Ovary (tissue), 9 donors: ENCODE measurements around the gene LHFPL6. TPM values are rescaled to one million over a fixed set of nuclear protein-coding genes. Genes with fewer than 3 reads are reported as not detected.

Experiments used
- DNase-seq, 5 donors: peaks; one replicate each; pipeline ENCODE4 v3.0.0-alpha.2; 2019 to 2020
- H3K27ac ChIP-seq, 2 donors: fragments of 200-600 bp; one replicate each; pipeline versions ENCODE4 v1.5.1 to v1.8.0; 2019 to 2022
- H3K27me3 ChIP-seq: fragments of 200-600 bp; one replicate; pipeline ENCODE4 v1.8.0; 2022
- H3K36me3 ChIP-seq: fragments of 200-600 bp; sonication (generic); one replicate; pipeline ENCODE4 v1.5.1; 2019
- H3K4me1 ChIP-seq: one replicate; pipeline ENCODE4 v1.8.1; 2013; ENCODE audit warnings: mild to moderate bottlenecking, moderate library complexity; ENCODE audit not compliant: insufficient read depth
- H3K4me3 ChIP-seq: fragments of 200-600 bp; sonication (generic); one replicate; pipeline ENCODE4 v1.5.1; 2017
- H3K9me3 ChIP-seq, 2 donors: fragments of 200-600 bp in 1 of 2; sonication (generic) in 1 of 2; one replicate each; pipeline versions ENCODE4 v1.5.1 to v1.8.1; 2013 to 2019; ENCODE audit warnings: mild to moderate bottlenecking in 1 of 2, moderate library complexity in 1 of 2
- EP300 ChIP-seq: sonication (generic); formaldehyde crosslinking; IDR thresholded peaks from one replicate; pipeline ENCODE4 v1.6.1; 2017; ENCODE audit warnings: antibody characterized with exemption
- POLR2A ChIP-seq: fragments of 450-650 bp; IDR thresholded peaks from one replicate; pipeline ENCODE4 v1.6.1; 2017; ENCODE audit warnings: antibody characterized with exemption, mild to moderate bottlenecking, moderate library complexity
- WGBS, 3 donors: extraction: QIAGEN DNeasy Blood & Tissue Kit in 1 of 3; methylation state at CpG; one replicate each; pipeline versions ENCODE4 v1.1.5 to v1.1.7; 2013 to 2017; 5-methylcytosine and 5-hydroxymethylcytosine counted together
- intact Hi-C, 4 donors: fragments of 100-400 bp; cut with DNase I; formaldehyde crosslinking; loops; one replicate each; pipeline versions ENCODE4 v1.11.0 to v1.15.1; 2022 to 2023
- polyA plus RNA-seq, 2 donors: library from polyadenylated mRNA; stranded (reverse); fragments of 200-250 nt in 1 of 2; fragments of 350-450 nt in 1 of 2; fragmentation: Illumina TruSeq in 1 of 2; extraction: RNeasy Lipid Tissue Mini Kit (QIAGEN cat#74804) in 1 of 2; gene quantifications; one replicate each; pipeline ENCODE4 v1.2.3, GENCODE V29; 2013 to 2014
- total RNA-seq, 7 donors: library from RNA; depleted of rRNA in 2 of 7; stranded (reverse); fragments of >200 nt in 2 of 7; fragmentation: NEBNext Ultra II Directional in 3 of 7; extraction: Animal tissue kit (Norgen Biotek cat#: 25700) in 3 of 7; gene quantifications; one replicate each; pipeline versions ENCODE4 v1.1.0 to v1.2.4, GENCODE V29; 2016 to 2023
- TF ChIP-seq, protein P1 (sequence below), 3 donors: fragments of 450-650 bp in 2 of 3; fragments of 200-600 bp in 1 of 3; IDR thresholded peaks; one replicate each; pipeline versions ENCODE4 v1.5.1 to v1.8.0; 2016 to 2022; ENCODE audit warnings: antibody characterized with exemption in 3 of 3, mild to moderate bottlenecking in 1 of 3
- donor health status: DM: no; HTN: no; CAD: no; lungs with moderate emphysema.
- donor health status: DM: no; HTN: no; CAD: no.
- donor health status: Bipolar disorder and iron deficiency.
- donor health status: DM: yes; HTN: yes; CAD: no.
- donor health status: DM: no; HTN: no; CAD: no.
- donor health status: DM: yes; HTN: yes; CAD: no.

Gene LHFPL6
- total and polyA plus RNA-seq, 9 donors, result 19.7 to 136 (median 42.4) TPM

DNA sequence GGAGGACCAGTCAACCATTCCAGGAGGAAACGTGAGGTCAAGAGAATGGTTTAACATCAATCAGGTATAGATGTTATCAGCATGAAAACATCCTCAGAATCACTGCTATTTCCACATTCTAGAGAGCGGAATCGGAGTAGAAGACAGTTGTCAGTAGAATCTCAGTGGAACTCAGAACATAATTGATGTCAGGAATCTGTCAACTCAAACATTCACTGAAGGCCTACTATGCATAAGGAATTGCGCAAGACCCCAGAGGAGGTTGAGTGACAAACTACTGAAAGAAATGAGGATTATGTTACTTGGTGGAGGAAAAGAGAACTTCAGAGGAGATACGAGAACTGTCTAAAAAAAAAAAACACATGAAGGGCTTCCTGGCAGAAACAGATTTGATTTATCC lies 97.8 kb downstream of the LHFPL6 start:
- TF ChIP-seq EP300, result no peak

DNA sequence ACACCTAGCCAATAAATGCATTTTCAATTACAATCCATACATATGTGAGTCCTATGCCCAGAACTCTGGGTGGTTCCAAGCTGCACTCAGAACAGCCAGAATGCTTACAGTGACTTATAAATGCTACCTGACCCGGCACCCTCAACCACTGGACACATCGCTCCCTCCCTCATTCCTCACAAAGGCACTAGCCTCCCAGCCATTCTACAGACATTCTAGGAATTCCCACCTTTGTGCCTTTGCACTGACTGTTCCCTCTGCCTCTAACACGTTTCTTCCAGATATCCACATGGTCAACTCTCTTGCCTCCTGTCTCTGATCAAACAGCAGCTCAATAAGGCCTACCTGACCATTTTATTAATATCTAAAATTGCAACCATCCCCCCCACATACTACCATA lies 99.9 kb downstream of the LHFPL6 start:
- no peak for TF ChIP-seq POLR2A
- no peak for TF ChIP-seq EP300
- TF ChIP-seq, protein P1, sequence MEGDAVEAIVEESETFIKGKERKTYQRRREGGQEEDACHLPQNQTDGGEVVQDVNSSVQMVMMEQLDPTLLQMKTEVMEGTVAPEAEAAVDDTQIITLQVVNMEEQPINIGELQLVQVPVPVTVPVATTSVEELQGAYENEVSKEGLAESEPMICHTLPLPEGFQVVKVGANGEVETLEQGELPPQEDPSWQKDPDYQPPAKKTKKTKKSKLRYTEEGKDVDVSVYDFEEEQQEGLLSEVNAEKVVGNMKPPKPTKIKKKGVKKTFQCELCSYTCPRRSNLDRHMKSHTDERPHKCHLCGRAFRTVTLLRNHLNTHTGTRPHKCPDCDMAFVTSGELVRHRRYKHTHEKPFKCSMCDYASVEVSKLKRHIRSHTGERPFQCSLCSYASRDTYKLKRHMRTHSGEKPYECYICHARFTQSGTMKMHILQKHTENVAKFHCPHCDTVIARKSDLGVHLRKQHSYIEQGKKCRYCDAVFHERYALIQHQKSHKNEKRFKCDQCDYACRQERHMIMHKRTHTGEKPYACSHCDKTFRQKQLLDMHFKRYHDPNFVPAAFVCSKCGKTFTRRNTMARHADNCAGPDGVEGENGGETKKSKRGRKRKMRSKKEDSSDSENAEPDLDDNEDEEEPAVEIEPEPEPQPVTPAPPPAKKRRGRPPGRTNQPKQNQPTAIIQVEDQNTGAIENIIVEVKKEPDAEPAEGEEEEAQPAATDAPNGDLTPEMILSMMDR (IDR thresholded peaks at IDR 0.05), result no peak
- no peak for DNase-seq
- Histone ChIP-seq H3K4me3 (no peak overlapping the region), H3K27ac (no peak overlapping the region), H3K36me3 (no peaks in the 10 kb centered on the region), H3K4me1 (peaks cover 11% of the 10 kb centered on the region), H3K27me3 (no peaks in the 10 kb centered on the region), H3K9me3 (no peaks in the 10 kb centered on the region)
- intact Hi-C loops, result no loop called here
- WGBS, 3 donors, result 91 to 97% (median 95%) methylated on average over 3 of the region's 3 CpGs

More for the DNA sequence above, 97.8 kb downstream of the LHFPL6 start:
- peaks cover 8% of the 10 kb centered on the region for H3K4me1 ChIP-seq
- no peak overlapping the region for H3K27ac ChIP-seq
- no peak overlapping the region for H3K4me3 ChIP-seq
- no peaks in the 10 kb centered on the region for H3K9me3 ChIP-seq
- no peaks in the 10 kb centered on the region for H3K36me3 ChIP-seq
- intact Hi-C loops, result no loop called here
- WGBS, 3 donors, result 91 to 95% (median 92%) methylated on average over 5 of the region's 5 CpGs
- no peaks in the 10 kb centered on the region for H3K27me3 ChIP-seq
- no peak for DNase-seq

- H3K4me3 ChIP-seq, result no peak overlapping the region
- no peaks in the 10 kb centered on the region for H3K36me3 ChIP-seq
- H3K27me3 ChIP-seq, result no peaks in the 10 kb centered on the region
- H3K9me3 ChIP-seq, result no peaks in the 10 kb centered on the region
- TF ChIP-seq, protein P1 (IDR thresholded peaks at IDR 0.05), result no peak
- no peak for TF ChIP-seq EP300
- no peak for TF ChIP-seq POLR2A
- no peak overlapping the region for H3K27ac ChIP-seq
- intact Hi-C loops, result no loop called here
- 67 to 71% (median 69%) methylated on average over 3 of the region's 3 CpGs for WGBS, 3 donors
- peaks cover 9% of the 10 kb centered on the region for H3K4me1 ChIP-seq
- DNase-seq, result no peak
These were observed 101.2 kb downstream of the LHFPL6 start for GRCh38 chr13:39501702-39502324.

DNA sequence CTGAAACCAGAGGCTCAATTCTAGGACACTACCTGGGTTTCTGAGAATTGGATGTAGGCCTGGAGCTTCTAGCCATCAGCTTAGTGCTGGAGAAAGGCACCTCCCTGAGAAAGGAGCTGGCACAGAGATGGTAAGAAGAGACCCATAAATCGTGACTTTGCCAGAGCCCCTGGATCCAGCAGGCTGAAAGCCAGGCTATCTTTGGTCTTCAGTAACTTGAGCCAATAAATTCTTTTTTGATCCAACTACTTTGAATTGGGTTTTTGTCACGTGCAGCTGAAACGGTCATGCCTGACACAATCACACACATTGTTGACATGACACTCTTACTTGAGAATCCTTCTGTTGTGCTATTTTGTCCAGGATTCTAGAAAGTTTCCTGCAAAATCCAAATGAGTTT lies 103.4 kb downstream of the LHFPL6 start:
- DNase-seq, result no peak
- H3K36me3 ChIP-seq, result no peaks in the 10 kb centered on the region

More for the DNA sequence above, 103.4 kb downstream of the LHFPL6 start:
- Histone ChIP-seq H3K9me3 (no peaks in the 10 kb centered on the region), H3K4me3 (no peak overlapping the region), H3K27me3 (no peaks in the 10 kb centered on the region), H3K27ac (no peak overlapping the region), H3K4me1 (peaks cover 9% of the 10 kb centered on the region)
- TF ChIP-seq POLR2A, result no peak
- TF ChIP-seq, protein P1 (IDR thresholded peaks at IDR 0.05), result no peak
- no peak for TF ChIP-seq EP300
- 61 to 66% (median 65%) methylated on average over 3 of the region's 3 CpGs for WGBS, 3 donors
- intact Hi-C loops, result no loop called here
